HEK293 (cell line): ENCODE measurements around the gene POLN.
A peak's percentile ranks its signal among the peaks of the same experiment; 100 is the strongest.

Experiments used
- YY1 ChIP-seq: fragments of 450-650 bp; formaldehyde crosslinking; IDR thresholded peaks from 2 replicates; pipeline ENCODE4 v1.5.1; 2018; ENCODE audit warnings: missing biosample characterization, missing genetic modification characterization
- ZNF174 ChIP-seq: fragments of 450-650 bp; formaldehyde crosslinking; IDR thresholded peaks from 2 replicates; pipeline ENCODE4 v1.5.0; 2017; ENCODE audit warnings: missing biosample characterization, mild to moderate bottlenecking, missing genetic modification characterization
- TF ChIP-seq, protein P1 (sequence below): sonication (generic); formaldehyde crosslinking; IDR thresholded peaks from 2 replicates; pipeline ENCODE4 v1.8.1; 2022; ENCODE audit warnings: mild to moderate bottlenecking, moderate library complexity, missing genetic modification reagents
- TF ChIP-seq, protein P2 (sequence below): fragments of 450-650 bp; formaldehyde crosslinking; IDR thresholded peaks from 2 replicates; pipeline ENCODE4 v1.5.1; 2016; ENCODE audit warnings: missing biosample characterization, missing genetic modification characterization
- TF ChIP-seq, protein P3 (sequence below): fragments of 450-650 bp; formaldehyde crosslinking; IDR thresholded peaks from 2 replicates; pipeline ENCODE4 v1.5.1; 2016; ENCODE audit warnings: missing biosample characterization, missing genetic modification characterization
- TF ChIP-seq, protein P4 (sequence below): fragments of 450-650 bp; formaldehyde crosslinking; IDR thresholded peaks from 2 replicates; pipeline ENCODE4 v1.5.1; 2016; ENCODE audit warnings: missing biosample characterization, missing genetic modification characterization

DNA sequence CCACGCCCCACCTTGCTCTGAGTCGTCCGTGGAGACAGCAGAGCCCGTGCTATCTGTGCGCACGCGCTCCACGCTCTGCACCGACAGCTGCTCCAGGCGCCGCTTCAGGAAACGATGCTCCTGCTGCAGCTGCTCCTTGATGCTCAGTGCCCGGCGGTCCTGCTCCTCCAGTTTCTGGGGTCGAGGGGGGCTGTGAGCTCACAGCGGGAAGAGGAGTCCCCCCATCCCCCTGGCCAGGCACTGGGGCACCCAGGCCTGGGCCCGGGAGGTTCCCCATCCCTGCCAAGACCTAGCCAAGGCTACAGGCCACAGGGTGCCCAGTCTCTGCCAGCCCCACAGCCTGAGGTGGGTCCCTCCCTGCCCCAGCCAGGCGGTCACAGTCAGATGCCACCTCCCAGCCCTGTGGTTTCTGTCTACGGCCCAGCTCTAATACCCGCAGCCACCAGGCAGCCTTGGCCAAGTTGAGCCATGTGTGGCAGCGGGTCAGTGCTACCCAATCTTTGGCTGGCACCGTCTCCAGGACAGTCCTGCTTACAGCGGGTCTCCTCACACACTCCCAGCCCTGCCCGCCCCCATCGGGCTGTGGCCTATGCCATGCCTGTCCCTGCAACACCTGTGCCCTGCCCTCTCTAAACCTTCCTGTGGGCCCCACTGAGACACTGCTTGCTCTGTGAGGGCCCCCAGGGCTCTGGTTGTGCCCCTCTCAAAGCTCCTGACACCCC lies 9.3 kb upstream of the POLN start:
- TF ChIP-seq, protein P1, sequence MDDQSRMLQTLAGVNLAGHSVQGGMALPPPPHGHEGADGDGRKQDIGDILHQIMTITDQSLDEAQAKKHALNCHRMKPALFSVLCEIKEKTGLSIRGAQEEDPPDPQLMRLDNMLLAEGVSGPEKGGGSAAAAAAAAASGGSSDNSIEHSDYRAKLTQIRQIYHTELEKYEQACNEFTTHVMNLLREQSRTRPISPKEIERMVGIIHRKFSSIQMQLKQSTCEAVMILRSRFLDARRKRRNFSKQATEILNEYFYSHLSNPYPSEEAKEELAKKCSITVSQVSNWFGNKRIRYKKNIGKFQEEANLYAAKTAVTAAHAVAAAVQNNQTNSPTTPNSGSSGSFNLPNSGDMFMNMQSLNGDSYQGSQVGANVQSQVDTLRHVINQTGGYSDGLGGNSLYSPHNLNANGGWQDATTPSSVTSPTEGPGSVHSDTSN (CRISPR knock-in tag): no peak
- TF ChIP-seq, protein P2, sequence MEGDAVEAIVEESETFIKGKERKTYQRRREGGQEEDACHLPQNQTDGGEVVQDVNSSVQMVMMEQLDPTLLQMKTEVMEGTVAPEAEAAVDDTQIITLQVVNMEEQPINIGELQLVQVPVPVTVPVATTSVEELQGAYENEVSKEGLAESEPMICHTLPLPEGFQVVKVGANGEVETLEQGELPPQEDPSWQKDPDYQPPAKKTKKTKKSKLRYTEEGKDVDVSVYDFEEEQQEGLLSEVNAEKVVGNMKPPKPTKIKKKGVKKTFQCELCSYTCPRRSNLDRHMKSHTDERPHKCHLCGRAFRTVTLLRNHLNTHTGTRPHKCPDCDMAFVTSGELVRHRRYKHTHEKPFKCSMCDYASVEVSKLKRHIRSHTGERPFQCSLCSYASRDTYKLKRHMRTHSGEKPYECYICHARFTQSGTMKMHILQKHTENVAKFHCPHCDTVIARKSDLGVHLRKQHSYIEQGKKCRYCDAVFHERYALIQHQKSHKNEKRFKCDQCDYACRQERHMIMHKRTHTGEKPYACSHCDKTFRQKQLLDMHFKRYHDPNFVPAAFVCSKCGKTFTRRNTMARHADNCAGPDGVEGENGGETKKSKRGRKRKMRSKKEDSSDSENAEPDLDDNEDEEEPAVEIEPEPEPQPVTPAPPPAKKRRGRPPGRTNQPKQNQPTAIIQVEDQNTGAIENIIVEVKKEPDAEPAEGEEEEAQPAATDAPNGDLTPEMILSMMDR: no peak
- TF ChIP-seq, protein P3, sequence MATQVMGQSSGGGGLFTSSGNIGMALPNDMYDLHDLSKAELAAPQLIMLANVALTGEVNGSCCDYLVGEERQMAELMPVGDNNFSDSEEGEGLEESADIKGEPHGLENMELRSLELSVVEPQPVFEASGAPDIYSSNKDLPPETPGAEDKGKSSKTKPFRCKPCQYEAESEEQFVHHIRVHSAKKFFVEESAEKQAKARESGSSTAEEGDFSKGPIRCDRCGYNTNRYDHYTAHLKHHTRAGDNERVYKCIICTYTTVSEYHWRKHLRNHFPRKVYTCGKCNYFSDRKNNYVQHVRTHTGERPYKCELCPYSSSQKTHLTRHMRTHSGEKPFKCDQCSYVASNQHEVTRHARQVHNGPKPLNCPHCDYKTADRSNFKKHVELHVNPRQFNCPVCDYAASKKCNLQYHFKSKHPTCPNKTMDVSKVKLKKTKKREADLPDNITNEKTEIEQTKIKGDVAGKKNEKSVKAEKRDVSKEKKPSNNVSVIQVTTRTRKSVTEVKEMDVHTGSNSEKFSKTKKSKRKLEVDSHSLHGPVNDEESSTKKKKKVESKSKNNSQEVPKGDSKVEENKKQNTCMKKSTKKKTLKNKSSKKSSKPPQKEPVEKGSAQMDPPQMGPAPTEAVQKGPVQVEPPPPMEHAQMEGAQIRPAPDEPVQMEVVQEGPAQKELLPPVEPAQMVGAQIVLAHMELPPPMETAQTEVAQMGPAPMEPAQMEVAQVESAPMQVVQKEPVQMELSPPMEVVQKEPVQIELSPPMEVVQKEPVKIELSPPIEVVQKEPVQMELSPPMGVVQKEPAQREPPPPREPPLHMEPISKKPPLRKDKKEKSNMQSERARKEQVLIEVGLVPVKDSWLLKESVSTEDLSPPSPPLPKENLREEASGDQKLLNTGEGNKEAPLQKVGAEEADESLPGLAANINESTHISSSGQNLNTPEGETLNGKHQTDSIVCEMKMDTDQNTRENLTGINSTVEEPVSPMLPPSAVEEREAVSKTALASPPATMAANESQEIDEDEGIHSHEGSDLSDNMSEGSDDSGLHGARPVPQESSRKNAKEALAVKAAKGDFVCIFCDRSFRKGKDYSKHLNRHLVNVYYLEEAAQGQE (tag by site-specific recombination): no peak
- TF ChIP-seq ZNF174 (tag by site-specific recombination) (no peak), YY1 (tag by site-specific recombination) (no peak)
- TF ChIP-seq, protein P4, sequence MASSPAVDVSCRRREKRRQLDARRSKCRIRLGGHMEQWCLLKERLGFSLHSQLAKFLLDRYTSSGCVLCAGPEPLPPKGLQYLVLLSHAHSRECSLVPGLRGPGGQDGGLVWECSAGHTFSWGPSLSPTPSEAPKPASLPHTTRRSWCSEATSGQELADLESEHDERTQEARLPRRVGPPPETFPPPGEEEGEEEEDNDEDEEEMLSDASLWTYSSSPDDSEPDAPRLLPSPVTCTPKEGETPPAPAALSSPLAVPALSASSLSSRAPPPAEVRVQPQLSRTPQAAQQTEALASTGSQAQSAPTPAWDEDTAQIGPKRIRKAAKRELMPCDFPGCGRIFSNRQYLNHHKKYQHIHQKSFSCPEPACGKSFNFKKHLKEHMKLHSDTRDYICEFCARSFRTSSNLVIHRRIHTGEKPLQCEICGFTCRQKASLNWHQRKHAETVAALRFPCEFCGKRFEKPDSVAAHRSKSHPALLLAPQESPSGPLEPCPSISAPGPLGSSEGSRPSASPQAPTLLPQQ (tag by site-specific recombination): 0 out of 2 replicates have a peak, but pooled peaks have one; percentile 19
